H1 (cell line): Measurements from ENCODE around the gene PCSK4. TPM values are rescaled to one million over a fixed set of nuclear protein-coding genes. Genes with fewer than 3 reads are reported as not detected.

Source experiments
- CTCF ChIA-PET: fragments of 300-600 bp; sonication (Branson Sonifier 250); formaldehyde crosslinking; loops from one replicate; lab custom pipeline; 2021; ENCODE audit not compliant: partially characterized antibody; lab: Charles Lee
- POLR2A ChIA-PET: fragments of 300-600 bp; sonication (Branson Sonifier 250); formaldehyde crosslinking; loops from one replicate; lab custom pipeline; 2021; ENCODE audit warnings: inconsistent platforms; ENCODE audit not compliant: partially characterized antibody; lab: Charles Lee
- DNase-seq, 2 experiments: peaks; one replicate each; pipeline versions ENCODE4 v3.0.0 to v3.0.0-alpha.2; 2010 to 2022; ENCODE audit warnings: low spot score in 2 of 2, low read depth in 1 of 2, mixed read lengths in 1 of 2
- FAIRE-seq: peaks from 2 replicates; lab custom pipeline; 2011; peaks lifted over from hg19 to GRCh38; lab: Jason Lieb, UNC
- H2AFZ ChIP-seq: 2 replicates; pipeline ENCODE4 v1.8.1; 2012; ENCODE audit warnings: low read length, inconsistent platforms
- H2AK5ac ChIP-seq: 2 replicates; pipeline ENCODE4 v1.6.1; 2013; ENCODE audit warnings: low read depth, low read length
- H2BK120ac ChIP-seq: replicated peaks from 2 replicates; pipeline ENCODE3; 2013; ENCODE audit warnings: low read depth, low read length, inconsistent platforms
- H2BK12ac ChIP-seq: 2 replicates; pipeline ENCODE4 v1.6.1; 2013; ENCODE audit warnings: low read depth, low read length
- H2BK15ac ChIP-seq: 2 replicates; pipeline ENCODE4 v1.6.1; 2013; ENCODE audit warnings: low read length
- H2BK20ac ChIP-seq: 2 replicates; pipeline ENCODE4 v1.6.1; 2013; ENCODE audit warnings: low read length
- H2BK5ac ChIP-seq: 2 replicates; pipeline ENCODE4 v1.6.1; 2013; ENCODE audit warnings: low read depth, low read length
- H3K14ac ChIP-seq: 2 replicates; pipeline ENCODE4 v1.6.1; 2013; ENCODE audit warnings: inconsistent platforms; ENCODE audit not compliant: insufficient read length
- H3K18ac ChIP-seq: 2 replicates; pipeline ENCODE4 v1.6.1; 2013; ENCODE audit warnings: low read length; ENCODE audit errors: extremely low read depth
- H3K23ac ChIP-seq: 2 replicates; pipeline ENCODE4 v1.6.1; 2013; ENCODE audit warnings: inconsistent platforms; ENCODE audit not compliant: insufficient read length
- H3K23me2 ChIP-seq: 2 replicates; pipeline ENCODE4 v1.6.1; 2013; ENCODE audit warnings: low read depth, low read length
- H3K27ac ChIP-seq: 2 replicates; pipeline ENCODE4 v1.6.1; 2011; ENCODE audit warnings: low read depth, low read length, inconsistent platforms
- H3K27me3 ChIP-seq, 4 experiments: replicated peaks in 1 of 4; 1 replicate in 1 of 4; 2 replicates in 3 of 4; pipeline versions ENCODE4 v1.6.1 to v1.8.1; 2011 to 2013; ENCODE audit warnings: low read length in 3 of 4, mild to moderate bottlenecking in 3 of 4, inconsistent platforms in 2 of 4, mixed read lengths in 2 of 4, moderate library complexity in 1 of 4; ENCODE audit not compliant: control insufficient read depth in 3 of 4, insufficient read depth in 3 of 4; ENCODE audit errors: extremely low read depth in 1 of 4
- H3K36me3 ChIP-seq, 4 experiments: 2 replicates each; pipeline versions ENCODE4 v1.6.1 to v1.8.1; 2011 to 2013; ENCODE audit warnings: mild to moderate bottlenecking in 4 of 4, low read length in 3 of 4, moderate library complexity in 2 of 4, control low read depth in 1 of 4, inconsistent platforms in 1 of 4; ENCODE audit not compliant: insufficient read depth in 4 of 4, control insufficient read depth in 2 of 4
- H3K4ac ChIP-seq: replicated peaks from 2 replicates; pipeline ENCODE3; 2013; ENCODE audit warnings: low read length, low read depth, mixed read lengths, inconsistent platforms; ENCODE audit not compliant: insufficient read length
- H3K4me1 ChIP-seq, 4 experiments: replicated peaks in 1 of 4; 1 replicate in 1 of 4; 2 replicates in 3 of 4; pipeline versions ENCODE4 v1.6.1 to v1.8.1; 2011 to 2013; ENCODE audit warnings: low read length in 3 of 4, inconsistent platforms in 2 of 4, mixed read lengths in 1 of 4; ENCODE audit not compliant: insufficient read depth in 4 of 4, control insufficient read depth in 3 of 4
- H3K4me2 ChIP-seq, 2 experiments: 2 replicates each; pipeline versions ENCODE4 v1.6.1 to v1.8.1; 2011 to 2013; ENCODE audit warnings: low read depth in 2 of 2, low read length in 2 of 2, control low read depth in 1 of 2, inconsistent platforms in 1 of 2, mild to moderate bottlenecking in 1 of 2; ENCODE audit not compliant: insufficient read depth in 1 of 2
- H3K4me3 ChIP-seq, 4 experiments: fragments of 200-600, 300-600 bp in 1 of 4; sonication (generic), shearing (Covaris generic), sonication (Bioruptor Twin) in 1 of 4; 2 replicates each; pipeline versions ENCODE4 v1.5.1 to v1.8.1; 2011 to 2016; ENCODE audit warnings: low read length in 4 of 4, low read depth in 3 of 4, control low read depth in 2 of 4, inconsistent platforms in 2 of 4, mild to moderate bottlenecking in 2 of 4, mixed read lengths in 1 of 4, moderate library complexity in 1 of 4; ENCODE audit not compliant: insufficient read depth in 2 of 4; ENCODE audit errors: extremely low read depth in 1 of 4
- H3K56ac ChIP-seq: replicated peaks from 2 replicates; pipeline ENCODE3; 2013; ENCODE audit warnings: low read depth, mild to moderate bottlenecking, mixed read lengths, low read length, inconsistent platforms; ENCODE audit not compliant: insufficient read length
- H3K79me1 ChIP-seq: 2 replicates; pipeline ENCODE4 v1.6.1; 2013; ENCODE audit warnings: low read depth, low read length, control low read depth
- H3K79me2 ChIP-seq, 2 experiments: 2 replicates each; pipeline versions ENCODE4 v1.6.1 to v1.8.1; 2012 to 2013; ENCODE audit warnings: low read length in 2 of 2, mild to moderate bottlenecking in 2 of 2, inconsistent platforms in 1 of 2; ENCODE audit not compliant: insufficient read depth in 2 of 2, control insufficient read depth in 1 of 2
- H3K9ac ChIP-seq, 4 experiments: replicated peaks in 1 of 4; 1 replicate in 1 of 4; 2 replicates in 3 of 4; pipeline versions ENCODE4 v1.6.1 to v1.8.1; 2011 to 2013; ENCODE audit warnings: low read depth in 3 of 4, low read length in 3 of 4, control low read depth in 2 of 4, mild to moderate bottlenecking in 2 of 4, moderate library complexity in 2 of 4, inconsistent platforms in 1 of 4; ENCODE audit errors: extremely low read depth in 1 of 4
- H3K9me3 ChIP-seq, 2 experiments: 2 replicates each; pipeline versions ENCODE4 v1.6.1 to v1.8.1; 2012 to 2013; ENCODE audit warnings: mild to moderate bottlenecking in 2 of 2, moderate library complexity in 2 of 2, control low read depth in 1 of 2, inconsistent platforms in 1 of 2, low read depth in 1 of 2, low read length in 1 of 2, mixed read lengths in 1 of 2; ENCODE audit not compliant: insufficient read depth in 2 of 2
- H4K20me1 ChIP-seq, 2 experiments: replicated peaks in 1 of 2; 2 replicates each; pipeline versions ENCODE3 to v1.8.1; 2011 to 2013; ENCODE audit warnings: inconsistent platforms in 2 of 2, low read length in 2 of 2, mild to moderate bottlenecking in 1 of 2; ENCODE audit not compliant: insufficient read depth in 2 of 2, control insufficient read depth in 1 of 2
- H4K5ac ChIP-seq: 2 replicates; pipeline ENCODE4 v1.6.1; 2013; ENCODE audit warnings: low read length, low read depth, mixed read lengths, inconsistent platforms; ENCODE audit not compliant: insufficient read length
- H4K8ac ChIP-seq: 2 replicates; pipeline ENCODE4 v1.8.0; 2013; ENCODE audit warnings: mild to moderate bottlenecking, moderate library complexity, low read length, inconsistent platforms; ENCODE audit not compliant: insufficient read depth; ENCODE audit errors: extremely low read depth
- H4K91ac ChIP-seq: replicated peaks from 2 replicates; pipeline ENCODE3; 2013; ENCODE audit warnings: low read length, mixed read lengths, inconsistent platforms; ENCODE audit not compliant: insufficient read length
- BACH1 ChIP-seq: IDR thresholded peaks from 2 replicates; pipeline ENCODE4 v1.6.1; 2012; ENCODE audit warnings: low read length, improper control_type of control experiment
- CBX5 ChIP-seq: fragments of 300-800, 300-1000 bp; sonication (generic); IDR thresholded peaks from 2 replicates; pipeline ENCODE4 v1.7.1; 2016; ENCODE audit warnings: antibody characterized with exemption, low read length, low read depth
- CHD1 ChIP-seq: IDR thresholded peaks from 2 replicates; pipeline ENCODE4 v1.6.1; 2012; ENCODE audit warnings: low read depth, low read length, improper control_type of control experiment
- CHD2 ChIP-seq: IDR thresholded peaks from 2 replicates; pipeline ENCODE4 v1.6.1; 2012; ENCODE audit warnings: low read length, improper control_type of control experiment
- NRF1 ChIP-seq: IDR thresholded peaks from 2 replicates; pipeline ENCODE4 v1.6.1; 2011; ENCODE audit warnings: mild to moderate bottlenecking, low read depth, low read length, improper control_type of control experiment
- PHF8 ChIP-seq: fragments of 200-600 bp; sonication (generic); conservative IDR thresholded peaks from 2 replicates; pipeline ENCODE4 v1.7.1; 2012; ENCODE audit warnings: low read depth, mild to moderate bottlenecking, inconsistent platforms, low read length, moderate library complexity
- YY1 ChIP-seq: IDR thresholded peaks from 2 replicates; pipeline ENCODE4 v1.6.1; 2011; ENCODE audit warnings: low read depth, mild to moderate bottlenecking, low read length
- WGBS, 2 experiments: shearing (Covaris generic) in 1 of 2; methylation state at CpG; one replicate each; pipeline versions ENCODE4 v1.1.6 to v1.1.7; 2013 to 2015; ENCODE audit warnings: low lambda C conversion rate in 2 of 2, mixed read lengths in 2 of 2, inconsistent platforms in 1 of 2, low coverage in 1 of 2, missing lambda C conversion rate in 1 of 2; ENCODE audit not compliant: insufficient replicate concordance in 2 of 2, insufficient coverage in 1 of 2, insufficient read length in 1 of 2; ENCODE audit errors: extremely low coverage in 1 of 2, missing lambda C conversion rate in 1 of 2; 5-methylcytosine and 5-hydroxymethylcytosine counted together
- polyA plus RNA-seq, 7 experiments: library from polyadenylated mRNA; depleted of rRNA in 3 of 7; stranded (reverse) in 5 of 7; unstranded in 2 of 7; fragments of >200 nt in 5 of 7; fragments of 200-250 nt in 2 of 7; gene quantifications; 1 replicate in 5 of 7; 2 replicates in 1 of 7; 4 replicates in 1 of 7; pipeline versions ENCODE4 v1.2.1 to v1.2.3, GENCODE V29; 2011 to 2013; ENCODE audit warnings: missing spikeins in 2 of 7, mixed read lengths in 2 of 7
- total RNA-seq: library from RNA; stranded (reverse); fragmentation: NEBNext Ultra II Directional; extraction: Animal tissue kit (Norgen Biotek cat#: 25700); gene quantifications from 2 replicates; pipeline ENCODE4 v1.2.1, GENCODE V29; 2021
- TF ChIP-seq, protein P1 (sequence below): IDR thresholded peaks from 2 replicates; pipeline ENCODE4 v1.6.1; 2012; ENCODE audit warnings: inconsistent platforms

PCSK4 gene
- total and polyA plus RNA-seq, 2 of the 8 experiments (the other 6 are each of a cell fraction or from before 2014, with no cell fraction given) = 9.8 to 10.7 TPM

DNA sequence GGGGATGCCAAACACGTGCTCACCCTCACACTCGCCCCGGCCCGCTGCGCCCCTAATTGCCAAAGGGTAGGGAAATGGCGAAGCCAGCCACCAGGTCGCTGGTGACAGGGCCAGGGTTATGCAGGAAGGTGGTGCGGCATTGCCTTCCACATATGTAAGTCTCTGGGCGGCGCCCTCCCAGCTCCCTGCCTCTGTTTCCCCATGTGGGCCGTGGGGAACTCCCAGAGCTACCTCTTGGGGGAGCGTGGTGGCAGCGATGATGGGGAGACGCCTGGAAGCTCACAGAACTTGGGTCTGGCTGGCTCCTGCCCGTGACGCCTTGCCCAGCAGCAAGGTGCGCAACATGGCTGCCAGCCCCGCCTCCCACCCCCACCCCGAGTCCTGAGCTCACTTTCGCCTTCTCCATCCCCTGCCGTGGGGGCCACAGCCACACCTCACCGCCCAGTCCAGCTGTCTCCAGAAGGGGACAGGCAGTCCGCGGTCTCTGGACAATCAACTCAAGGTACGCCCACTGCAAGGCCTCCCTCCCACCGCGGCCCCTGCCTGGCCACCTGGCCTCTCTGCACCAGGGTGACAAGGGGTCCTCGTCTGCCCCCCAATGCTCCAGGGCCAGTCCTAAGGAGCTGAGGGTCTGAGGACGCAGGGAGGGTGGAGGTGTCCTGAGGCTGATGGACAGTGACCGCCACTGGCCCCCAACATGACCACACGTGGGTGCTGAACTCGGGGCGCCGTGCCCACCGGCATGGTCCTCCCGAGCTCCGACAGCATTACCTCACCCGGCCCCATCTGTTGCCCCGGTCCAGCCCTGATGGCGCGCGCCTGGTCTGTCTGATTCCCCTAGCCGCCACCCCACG lies 17.7 kb downstream of the PCSK4 start:
- no peak overlapping the region for H3K14ac ChIP-seq
- peaks cover 0 to 32% (median 15%) of the 10 kb centered on the region in 4 experiments; a peak in 5 of 7 replicates for H3K4me1 ChIP-seq
- H2BK12ac ChIP-seq = no peak overlapping the region
- CTCF ChIA-PET = interaction anchor here (0.5 to 1.9 kb wide), 10 partner anchors 9 to 273 kb away, joined by 3 to 10 read pairs (median 4); no protein-coding TSS in a partner anchor
- no peak overlapping the region for H3K4me3 ChIP-seq
- H3K9me3 ChIP-seq = no peaks in the 10 kb centered on the region; a peak in 1 of 4 replicates
- no peak overlapping the region for H2AK5ac ChIP-seq
- no peak overlapping the region for H3K4ac ChIP-seq
- H2BK5ac ChIP-seq = no peak overlapping the region
- no peak overlapping the region for H2AFZ ChIP-seq
- peaks cover 39 to 59% (median 57%) of the 10 kb centered on the region in 4 experiments for H3K27me3 ChIP-seq
- H3K56ac ChIP-seq = no peak overlapping the region
- no peak for FAIRE-seq
- no peak overlapping the region for H3K9ac ChIP-seq
- DNase-seq = no peak
- H3K4me2 ChIP-seq = peak overlapping the region in 1 of 2 experiments; percentile 86; a peak in 1 of 4 replicates
- H4K20me1 ChIP-seq = peaks cover 20 to 52% of the 10 kb centered on the region in 2 experiments
- TF ChIP-seq BACH1 = no peak
- no peak for TF ChIP-seq CHD1
- TF ChIP-seq, protein P1, sequence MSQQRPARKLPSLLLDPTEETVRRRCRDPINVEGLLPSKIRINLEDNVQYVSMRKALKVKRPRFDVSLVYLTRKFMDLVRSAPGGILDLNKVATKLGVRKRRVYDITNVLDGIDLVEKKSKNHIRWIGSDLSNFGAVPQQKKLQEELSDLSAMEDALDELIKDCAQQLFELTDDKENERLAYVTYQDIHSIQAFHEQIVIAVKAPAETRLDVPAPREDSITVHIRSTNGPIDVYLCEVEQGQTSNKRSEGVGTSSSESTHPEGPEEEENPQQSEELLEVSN = no peak
- TF ChIP-seq NRF1 = no peak
- TF ChIP-seq PHF8 = no peak
- TF ChIP-seq CBX5 = no peak
- TF ChIP-seq CHD2 = no peak
- peak; percentile 38; the same call in 1 of the 2 replicates for TF ChIP-seq YY1
- H3K36me3 ChIP-seq = peaks cover 0 to 24% (median 2%) of the 10 kb centered on the region in 4 experiments; a peak in 3 of 8 replicates
- peaks cover 0 to 4% of the 10 kb centered on the region in 2 experiments; a peak in 1 of 4 replicates for H3K79me2 ChIP-seq
- POLR2A ChIA-PET = interaction anchor here (0.7 to 2.5 kb wide), 16 partner anchors 15 to 203 kb away, joined by 3 to 11 read pairs (median 4); partner anchors contain the start of genes ADAMTSL5, CIRBP and REEP6
- H3K79me1 ChIP-seq = peaks cover 2% of the 10 kb centered on the region; the same call in 1 of the 2 replicates
- H4K5ac ChIP-seq = no peak overlapping the region
- peaks cover 12% of the 10 kb centered on the region for H3K23me2 ChIP-seq
- no peak overlapping the region for H2BK15ac ChIP-seq
- H3K27ac ChIP-seq = no peak overlapping the region
- H2BK120ac ChIP-seq = no peak overlapping the region
- no peak overlapping the region for H3K23ac ChIP-seq
- no peak overlapping the region for H3K18ac ChIP-seq
- peak overlapping the region; percentile 46; the same call in 1 of the 2 replicates for H4K8ac ChIP-seq
- no peak overlapping the region for H2BK20ac ChIP-seq
- 75% methylated on average over 40 of the region's 44 CpGs; no CpG with 5 or more reads in 1 of the 2 experiments for WGBS, 2 experiments
- H4K91ac ChIP-seq = no peak overlapping the region
